SK-N-MC (cell line): Measurements from ENCODE around the gene ENTREP1.

Source experiments
- DNase-seq: peaks from one replicate; pipeline ENCODE4 v3.0.0-alpha.2; 2011; ENCODE audit warnings: low read depth, low spot score
- H3K27ac ChIP-seq: fragments of 200-600 bp; sonication (generic); 2 replicates; pipeline ENCODE4 v1.5.1; 2016; ENCODE audit warnings: mixed run types
- H3K36me3 ChIP-seq: fragments of 200-600 bp; sonication (generic); 2 replicates; pipeline ENCODE4 v1.6.1; 2017; ENCODE audit warnings: antibody characterized with exemption, low read length, mixed read lengths; ENCODE audit not compliant: insufficient read depth
- H3K4me3 ChIP-seq: fragments of 200-600 bp; sonication (generic); 2 replicates; pipeline ENCODE4 v1.5.1; 2016
- H3K9ac ChIP-seq: fragments of 200-600 bp; sonication (generic); 2 replicates; pipeline ENCODE4 v1.8.0; 2017; ENCODE audit warnings: mixed run types, mixed read lengths; ENCODE audit not compliant: insufficient read length
- H3K9me3 ChIP-seq: fragments of 200-600 bp; sonication (generic); 2 replicates; pipeline ENCODE4 v1.6.1; 2017; ENCODE audit warnings: low read depth, mild to moderate bottlenecking, antibody characterized with exemption, low read length, moderate library complexity, mixed read lengths
- EZH2 ChIP-seq: fragments of 200-600 bp; sonication (generic); IDR thresholded peaks from one replicate; pipeline ENCODE4 v1.6.1; 2017; ENCODE audit warnings: antibody characterized with exemption
- FOXP2 ChIP-seq: optimal IDR thresholded peaks from 2 replicates; pipeline ENCODE3; 2011; ENCODE audit warnings: mild to moderate bottlenecking, moderate library complexity; ENCODE audit not compliant: insufficient read depth; ENCODE audit errors: extremely low read length, control extremely low read depth
- POLR2AphosphoS5 ChIP-seq: IDR thresholded peaks from 2 replicates; pipeline ENCODE4 v1.6.1; 2012; ENCODE audit warnings: mild to moderate bottlenecking, low read depth, low read length, borderline replicate concordance

Gene ENTREP1

DNA sequence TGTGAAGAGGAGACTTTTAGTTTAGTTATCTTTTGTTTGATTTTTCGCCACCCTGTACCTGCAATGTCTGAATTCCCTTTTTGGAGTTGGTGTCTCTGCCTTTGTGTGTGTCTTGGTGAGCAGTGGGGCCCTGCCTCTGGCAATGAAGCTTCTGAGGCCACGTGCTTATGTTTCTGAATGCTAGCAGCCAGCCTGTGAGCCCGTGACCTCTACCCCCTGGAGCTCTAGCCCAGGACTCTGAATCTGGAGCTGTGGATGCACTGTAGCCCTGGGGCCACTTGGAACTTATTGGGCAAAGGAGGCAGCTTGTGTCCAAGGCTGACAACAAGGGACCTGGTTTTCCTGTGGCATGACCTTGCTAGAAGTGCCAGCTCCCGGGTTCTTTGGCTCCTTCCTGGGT, 19.4 kb downstream of the ENTREP1 start:
- Histone ChIP-seq H3K9ac (no peak overlapping the region), H3K36me3 (no peaks in the 10 kb centered on the region), H3K9me3 (no peaks in the 10 kb centered on the region), H3K27ac (no peak overlapping the region), H3K4me3 (no peak overlapping the region)
- DNase-seq = no peak
- TF ChIP-seq POLR2AphosphoS5 = no peak
- no peak for TF ChIP-seq FOXP2
- TF ChIP-seq EZH2 = no peak

DNA sequence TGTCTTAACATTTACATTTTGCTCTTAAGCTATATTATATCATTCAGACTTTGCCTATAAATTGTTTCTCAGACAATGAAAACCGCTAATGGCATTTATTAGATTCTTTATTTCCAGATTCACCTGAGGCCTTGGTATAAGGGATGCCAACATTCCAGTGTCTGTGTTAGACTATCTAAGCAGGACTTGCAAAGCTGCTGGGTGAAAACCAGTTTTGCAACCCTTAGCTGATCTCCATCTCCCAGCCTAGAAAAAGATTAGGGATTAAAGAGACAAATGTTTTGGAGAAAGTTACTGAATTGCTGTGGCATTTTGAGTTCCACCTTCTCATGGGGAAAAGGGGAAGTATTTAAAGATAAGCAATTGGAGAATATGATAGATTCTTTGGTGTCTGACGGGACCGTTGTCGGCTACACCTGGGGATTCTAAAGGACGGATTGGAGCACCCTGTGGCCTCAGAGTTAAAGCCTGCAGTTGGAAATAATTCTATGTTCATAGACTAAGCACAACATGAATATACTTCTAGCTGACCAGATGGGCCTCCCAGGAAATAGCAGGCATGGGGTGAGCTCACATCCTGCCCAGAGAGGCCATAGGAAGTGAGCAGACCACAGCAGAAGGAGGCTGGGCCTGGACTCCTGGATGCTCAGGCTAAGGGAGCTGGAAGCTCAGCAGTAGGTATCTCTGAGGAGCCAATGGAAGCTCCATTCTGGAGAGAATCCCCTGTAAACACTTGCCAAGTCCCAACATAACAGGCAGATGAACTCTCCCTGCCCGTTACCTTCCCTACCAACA, 21.8 kb downstream of the ENTREP1 start:
- no peaks in the 10 kb centered on the region for H3K9me3 ChIP-seq
- no peaks in the 10 kb centered on the region for H3K36me3 ChIP-seq
- DNase-seq = no peak
- TF ChIP-seq POLR2AphosphoS5 (no peak), FOXP2 (no peak), EZH2 (no peak)
- H3K9ac ChIP-seq = no peak overlapping the region
- no peak overlapping the region for H3K4me3 ChIP-seq
- H3K27ac ChIP-seq = no peak overlapping the region

DNA sequence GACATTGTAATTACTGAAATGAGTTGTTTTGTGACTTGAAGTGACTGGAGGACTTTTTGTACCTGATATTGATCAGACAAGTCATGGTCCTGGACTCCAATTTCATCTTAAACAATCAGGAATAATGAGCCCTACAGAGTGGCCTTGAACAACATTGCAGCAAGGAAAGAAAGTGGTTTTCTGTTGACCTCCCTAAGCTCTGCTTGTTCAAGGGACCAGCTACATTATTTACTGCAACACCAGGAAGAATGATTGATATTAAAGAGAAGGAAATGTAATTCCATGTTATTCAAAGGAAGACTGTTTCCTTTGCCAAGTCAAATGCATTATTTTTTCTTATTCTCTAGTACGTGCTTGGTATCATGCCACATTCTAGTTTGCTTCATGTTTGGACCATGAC, 22.6 kb downstream of the ENTREP1 start:
- TF ChIP-seq POLR2AphosphoS5 (no peak), FOXP2 (no peak), EZH2 (no peak)
- Histone ChIP-seq H3K27ac (no peak overlapping the region), H3K36me3 (no peaks in the 10 kb centered on the region), H3K9ac (no peak overlapping the region), H3K4me3 (no peak overlapping the region), H3K9me3 (no peaks in the 10 kb centered on the region)
- DNase-seq = no peak

DNA sequence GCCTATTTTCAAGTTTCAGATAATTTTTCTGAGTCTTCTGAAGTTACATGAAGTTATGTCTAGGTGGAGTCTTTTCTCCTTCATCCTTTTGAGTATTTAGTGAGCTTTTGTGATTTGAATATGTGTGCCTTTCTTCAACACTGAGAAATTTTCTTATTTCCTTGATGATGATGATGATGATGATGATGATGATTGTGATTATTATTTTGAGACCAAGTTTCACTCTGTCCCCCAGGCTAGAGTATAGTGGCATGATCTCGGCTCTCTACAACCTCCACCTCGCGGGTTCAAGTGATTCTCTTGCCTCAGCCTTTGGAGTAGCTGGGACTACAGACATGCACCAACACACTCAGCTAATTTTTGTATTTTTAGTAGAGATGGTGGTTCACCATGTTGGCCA, 26.2 kb downstream of the ENTREP1 start:
- Histone ChIP-seq H3K9ac (no peak overlapping the region), H3K27ac (no peak overlapping the region), H3K36me3 (no peaks in the 10 kb centered on the region), H3K9me3 (no peaks in the 10 kb centered on the region), H3K4me3 (no peak overlapping the region)
- TF ChIP-seq EZH2 (no peak), POLR2AphosphoS5 (no peak), FOXP2 (no peak)
- no peak for DNase-seq

DNA sequence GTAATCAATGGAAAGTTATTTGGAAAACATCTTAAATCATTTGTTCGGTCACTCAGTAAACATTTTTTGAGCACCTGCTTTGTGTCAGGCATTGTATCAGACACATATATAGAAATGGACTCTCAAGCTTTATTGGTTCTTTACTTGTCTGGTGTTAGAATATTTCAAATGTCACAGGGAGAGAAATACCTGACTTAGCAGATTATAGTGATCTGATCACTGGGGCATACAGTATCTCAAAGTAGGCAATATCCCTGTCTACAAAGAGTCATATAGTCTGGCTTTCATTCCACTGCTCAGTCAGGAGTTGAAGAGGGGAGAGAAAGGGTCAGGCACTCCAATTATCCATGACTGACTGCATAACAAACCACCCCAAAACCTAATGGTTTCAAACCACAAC, 30.2 kb downstream of the ENTREP1 start:
- TF ChIP-seq EZH2 (no peak), FOXP2 (no peak), POLR2AphosphoS5 (no peak)
- no peak overlapping the region for H3K27ac ChIP-seq
- no peaks in the 10 kb centered on the region for H3K36me3 ChIP-seq
- H3K4me3 ChIP-seq = no peak overlapping the region
- no peaks in the 10 kb centered on the region for H3K9me3 ChIP-seq
- H3K9ac ChIP-seq = no peak overlapping the region
- no peak for DNase-seq

DNA sequence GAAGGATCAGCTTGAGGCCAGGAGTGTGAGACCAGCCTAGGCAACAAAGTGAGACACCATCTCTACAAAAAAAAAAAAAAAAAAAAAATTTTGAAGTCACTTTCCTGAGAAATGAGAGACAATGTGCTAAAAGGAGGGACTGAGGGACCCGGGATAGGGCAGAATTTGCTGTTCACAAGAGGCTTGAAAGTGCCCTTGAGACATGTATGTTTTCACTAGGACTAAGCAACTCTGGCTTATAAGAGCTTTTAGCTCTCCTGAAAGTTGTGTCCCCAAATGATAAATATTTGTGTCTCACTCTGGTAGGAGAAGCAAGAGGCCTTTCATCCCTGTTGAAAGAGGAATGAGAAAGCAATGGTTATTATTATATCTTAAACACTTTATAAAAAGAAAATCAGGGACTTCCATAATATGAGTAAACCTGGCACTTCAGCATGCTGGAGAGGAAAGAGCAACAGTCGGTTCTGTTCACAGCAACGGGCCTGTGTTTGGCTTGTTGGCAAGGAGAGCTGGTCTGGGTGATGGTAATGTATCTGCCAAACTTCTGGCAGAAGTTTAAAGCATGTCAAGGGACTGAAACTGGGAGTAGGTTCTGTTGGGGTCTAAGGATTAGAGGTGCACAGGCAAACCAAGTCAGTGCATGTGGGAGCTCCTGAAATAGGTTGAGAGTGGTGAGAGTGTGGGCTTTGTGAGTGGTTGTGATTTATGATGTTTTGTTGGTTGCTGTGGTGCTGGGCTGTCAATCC, 32.2 kb downstream of the ENTREP1 start:
- no peak overlapping the region for H3K4me3 ChIP-seq
- DNase-seq = no peak
- no peak for TF ChIP-seq FOXP2
- H3K9ac ChIP-seq = no peak overlapping the region
- no peaks in the 10 kb centered on the region for H3K36me3 ChIP-seq
- no peaks in the 10 kb centered on the region for H3K9me3 ChIP-seq
- H3K27ac ChIP-seq = no peak overlapping the region

DNA sequence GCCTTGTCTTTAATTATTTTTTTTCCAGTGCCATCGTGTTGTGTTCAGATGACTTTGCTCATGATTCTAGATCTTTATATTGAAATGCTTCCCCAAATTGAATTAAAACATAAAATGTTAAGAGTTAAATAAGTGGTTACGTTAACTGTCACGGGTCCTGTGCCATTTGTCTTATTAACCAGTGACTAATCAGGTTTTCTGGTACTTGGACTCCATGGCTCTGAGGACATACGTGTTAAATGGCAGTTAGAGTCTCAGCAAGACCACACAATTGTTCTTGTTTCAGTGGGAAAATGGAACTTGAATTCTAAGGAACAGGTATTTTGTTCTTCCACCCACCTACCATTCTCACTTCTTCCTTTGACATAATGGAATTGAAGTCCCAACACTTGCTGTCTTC, 32.8 kb downstream of the ENTREP1 start:
- no peak overlapping the region for H3K4me3 ChIP-seq
- no peaks in the 10 kb centered on the region for H3K9me3 ChIP-seq
- no peak for TF ChIP-seq POLR2AphosphoS5
- TF ChIP-seq FOXP2 = no peak
- no peak for TF ChIP-seq EZH2
- H3K36me3 ChIP-seq = no peaks in the 10 kb centered on the region
- no peak for DNase-seq
- no peak overlapping the region for H3K27ac ChIP-seq
- H3K9ac ChIP-seq = no peak overlapping the region

DNA sequence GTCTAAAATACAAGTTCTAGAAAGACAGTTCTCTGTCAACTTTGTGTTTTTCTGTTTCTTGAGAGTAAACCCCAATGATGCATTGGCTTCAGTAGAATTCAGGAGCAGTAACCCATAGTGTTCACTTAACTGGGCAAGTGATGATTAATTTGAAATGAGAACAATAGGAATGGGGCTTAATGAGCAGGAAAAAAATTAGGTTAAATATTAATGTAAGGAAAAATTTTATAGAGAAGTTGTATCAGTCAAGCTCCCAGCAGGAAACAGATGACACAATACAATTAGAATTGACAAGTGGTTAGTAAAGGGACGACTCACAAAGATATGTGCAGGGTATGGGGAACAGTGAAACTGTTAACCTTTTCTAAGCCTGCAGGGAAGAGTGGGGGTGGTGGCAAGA, 38.2 kb downstream of the ENTREP1 start:
- H3K9me3 ChIP-seq = no peaks in the 10 kb centered on the region
- no peak for DNase-seq
- H3K4me3 ChIP-seq = no peak overlapping the region
- no peak for TF ChIP-seq EZH2
- no peak for TF ChIP-seq FOXP2
- TF ChIP-seq POLR2AphosphoS5 = no peak
- no peak overlapping the region for H3K27ac ChIP-seq
- no peak overlapping the region for H3K9ac ChIP-seq
- H3K36me3 ChIP-seq = no peaks in the 10 kb centered on the region
